ENCODE measurements around the gene CMIP.

The CMIP gene

DNA sequence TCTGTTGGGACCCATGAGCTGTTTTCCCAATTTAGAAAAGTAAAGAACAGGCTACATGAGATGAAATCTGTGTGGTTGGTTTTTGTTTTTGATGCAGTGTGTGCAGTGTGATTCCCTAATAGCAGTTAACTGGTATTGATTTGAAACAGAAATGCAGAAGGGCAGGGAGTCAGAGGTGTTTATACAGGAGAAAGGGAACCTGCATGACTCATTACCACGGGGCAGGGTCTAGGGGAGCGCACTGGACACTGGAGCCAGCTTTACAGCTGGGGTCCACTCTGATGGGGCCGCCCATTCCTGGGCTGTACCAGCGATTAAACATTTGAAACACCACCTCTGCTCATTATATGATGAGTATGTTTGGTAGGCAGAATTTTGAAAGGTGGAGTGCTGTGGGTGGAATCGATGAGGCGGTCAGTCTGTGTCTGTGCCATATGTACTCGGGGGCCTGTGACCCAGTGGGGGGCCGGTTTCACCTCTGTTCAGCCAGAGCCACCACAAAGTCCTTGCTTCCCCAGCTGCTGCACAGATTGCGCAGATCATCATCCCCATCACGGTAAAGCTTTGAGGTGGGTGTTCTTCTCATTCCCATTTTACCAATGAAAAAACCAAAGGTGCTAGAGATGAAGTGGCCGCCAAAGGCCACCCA, 142.5 kb downstream of the CMIP start:
- no peak for DNase-seq (ENCODE audit: low spot score)

DNA sequence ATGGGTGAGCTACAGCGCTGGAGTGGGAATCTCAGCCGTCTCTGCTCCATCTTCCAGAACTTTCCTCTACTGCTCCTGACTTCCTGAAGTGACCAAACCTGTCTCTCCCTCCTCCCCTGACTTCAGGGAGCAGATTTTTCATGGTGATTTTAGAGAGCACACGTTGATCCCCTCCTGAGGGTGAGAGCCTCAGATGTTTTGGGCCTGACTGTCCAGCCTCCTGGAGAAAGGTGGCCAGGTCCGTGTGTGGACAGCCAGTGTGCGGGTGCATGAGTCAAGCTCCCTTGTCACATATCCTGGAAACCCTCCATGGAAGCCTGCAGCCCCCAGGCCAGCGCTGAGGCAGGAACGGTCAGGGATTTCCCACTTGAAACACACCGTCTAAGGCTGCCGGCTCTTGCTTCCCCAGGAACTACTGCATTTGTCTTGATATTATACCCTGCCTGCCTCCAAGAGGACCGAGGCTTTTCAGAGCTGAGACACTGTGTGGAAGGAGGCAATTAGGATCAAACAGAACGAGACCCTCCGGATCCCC, 143.1 kb downstream of the CMIP start:
- no peak for DNase-seq (ENCODE audit: low spot score)

DNA sequence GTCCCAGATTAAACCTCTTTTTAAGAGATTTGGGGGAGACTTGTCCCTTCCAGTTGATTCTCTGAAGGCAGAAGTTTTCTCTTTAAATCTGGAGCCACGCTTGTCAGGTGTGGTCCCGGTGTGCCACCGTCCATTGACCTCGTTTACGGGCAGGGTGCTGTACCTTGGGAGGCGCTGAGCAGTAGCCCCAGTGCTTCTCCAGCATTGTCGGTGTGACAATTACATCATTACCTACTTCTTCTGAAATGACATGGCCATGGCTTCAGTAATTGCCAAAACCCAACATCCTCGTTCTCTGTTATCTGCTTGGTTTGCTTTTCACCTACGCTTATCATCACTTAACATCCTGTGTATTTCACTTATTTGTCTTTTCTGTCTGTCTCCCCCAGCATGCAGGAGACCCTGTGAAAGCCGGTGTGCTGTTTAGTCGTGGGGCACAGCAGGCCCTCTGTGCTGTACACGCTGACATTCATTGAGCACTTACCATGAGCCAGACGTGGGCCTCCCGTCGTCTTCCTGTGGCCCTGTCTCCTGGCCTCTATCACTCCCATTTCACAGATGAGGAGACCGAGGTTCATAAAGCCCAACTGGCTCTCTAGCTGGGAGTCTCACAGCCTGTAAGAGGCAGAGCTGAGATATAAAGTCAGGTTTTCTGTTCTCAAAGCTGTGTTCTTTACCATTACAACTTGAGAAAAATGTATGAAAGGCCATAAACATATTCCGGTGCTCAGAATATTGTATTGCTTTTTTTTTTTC, 143.9 kb downstream of the CMIP start:
- DNase-seq (ENCODE audit: low spot score): no peak

DNA sequence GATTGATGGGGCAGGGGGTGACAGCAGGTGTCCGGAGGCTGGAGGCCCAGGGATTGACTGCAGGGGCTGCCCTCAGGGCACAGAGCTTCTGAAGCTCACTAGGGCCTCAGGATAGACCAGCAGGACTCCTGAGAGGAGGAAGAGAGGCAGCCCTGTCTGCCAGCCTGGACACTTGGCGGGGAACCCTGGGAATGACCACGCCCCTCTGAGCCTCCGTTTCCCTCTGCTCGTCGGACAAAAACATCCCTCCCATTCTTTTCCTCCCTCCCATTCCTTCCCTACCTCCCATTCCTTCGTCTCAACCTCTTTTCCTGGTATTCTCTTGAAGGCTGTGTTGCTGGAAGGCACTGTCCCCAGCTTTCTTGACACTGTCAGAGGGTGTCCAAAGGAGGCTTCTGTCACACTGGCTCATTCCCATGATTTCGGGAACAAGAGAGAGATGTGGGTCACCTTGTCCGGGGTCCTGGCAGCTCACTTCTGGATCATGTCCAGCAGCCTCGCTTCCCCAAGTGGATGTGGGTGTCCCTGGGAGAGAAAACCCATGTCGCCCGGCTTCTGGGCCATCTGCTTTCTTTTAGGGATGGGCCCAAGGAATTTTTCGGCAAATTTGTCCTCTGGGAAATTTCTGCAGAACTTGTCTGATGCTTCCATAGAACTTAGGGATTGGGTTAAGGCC, 145.5 kb downstream of the CMIP start:
- DNase-seq (ENCODE audit: low spot score): no peak

- no peak for DNase-seq (ENCODE audit: low spot score)
Measured at GRCh38 chr16:81590714-81591544, 146.3 kb downstream of the CMIP start.

GRCh38 chr16:81591545-81591870, 146.9 kb downstream of the CMIP start:
- DNase-seq (ENCODE audit: low spot score): no peak

- no peak for DNase-seq (ENCODE audit: low spot score)
Measured at GRCh38 chr16:81592353-81592866, 147.8 kb downstream of the CMIP start.

GRCh38 chr16:81593481-81593880, 148.9 kb downstream of the CMIP start:
- no peak for DNase-seq (ENCODE audit: low spot score)

DNA sequence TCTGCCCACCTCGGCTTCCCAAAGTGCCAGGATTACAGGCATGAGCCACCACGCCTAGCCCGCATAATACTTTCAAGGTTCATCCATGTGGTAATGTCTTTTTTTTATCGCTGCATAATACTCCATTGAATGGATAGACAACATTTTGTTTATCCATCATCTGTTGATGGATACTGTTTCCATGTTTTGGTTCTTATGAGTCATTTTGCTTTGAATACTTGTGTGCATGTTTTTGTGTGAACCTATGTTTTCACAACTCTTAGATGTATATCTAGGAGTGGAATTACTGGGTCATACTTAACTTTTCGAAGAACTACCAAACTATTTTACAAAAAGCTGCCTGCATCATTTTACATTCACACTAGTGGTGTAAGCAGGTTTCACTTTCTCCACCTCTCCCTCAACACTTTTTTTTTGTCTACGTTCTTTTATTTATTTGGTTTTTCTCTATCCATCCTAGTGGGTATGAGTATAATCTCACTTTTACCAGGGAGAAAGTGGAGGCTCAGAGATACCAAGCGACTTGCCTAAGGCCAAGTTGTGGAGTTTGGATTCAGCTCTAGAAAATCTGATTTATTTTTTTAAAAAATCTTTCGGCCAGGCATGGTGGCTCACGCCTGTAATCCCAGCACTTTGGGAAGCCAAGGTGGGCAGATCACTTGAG, 151.2 kb downstream of the CMIP start:
- no peak for DNase-seq (ENCODE audit: low spot score)

DNA sequence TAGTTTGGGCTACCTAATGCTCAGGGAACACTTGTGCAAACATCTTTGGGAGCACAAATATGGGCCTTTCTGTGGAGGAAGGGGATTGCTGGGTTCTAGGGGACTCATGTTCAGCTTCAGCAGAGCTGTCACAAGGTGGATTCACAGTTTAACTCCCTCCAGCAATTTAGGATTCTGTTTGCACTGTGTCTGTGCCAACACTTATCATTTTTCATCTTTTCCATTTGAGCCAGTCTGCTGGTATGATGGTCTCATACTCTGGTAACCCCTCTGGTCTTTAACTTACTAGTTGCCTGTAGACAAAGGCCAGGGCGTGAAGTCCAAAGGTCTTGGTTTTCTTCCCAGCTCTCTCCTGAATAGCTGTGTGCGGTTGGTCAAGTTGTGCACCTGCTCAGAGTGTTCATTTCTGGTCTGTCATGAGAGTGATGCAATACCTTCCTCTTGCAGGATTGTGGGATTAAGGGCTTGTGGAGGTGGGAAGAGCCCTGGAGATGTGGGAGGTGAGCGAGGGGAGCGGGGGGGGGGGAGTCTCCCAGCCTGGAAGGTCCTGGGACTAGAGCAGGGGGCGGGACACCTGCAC, 152.6 kb downstream of the CMIP start:
- peak; percentile 70 for DNase-seq (ENCODE audit: low spot score)

GRCh38 chr16:81598083-81598482, 153.5 kb downstream of the CMIP start:
- DNase-seq (ENCODE audit: low spot score): no peak

- DNase-seq (ENCODE audit: low spot score): no peak
Measured at GRCh38 chr16:81599034-81599744, 154.6 kb downstream of the CMIP start.

GRCh38 chr16:81600275-81600674, 155.7 kb downstream of the CMIP start:
- DNase-seq (ENCODE audit: low spot score): no peak

GRCh38 chr16:81601008-81601428, 156.4 kb downstream of the CMIP start:
- DNase-seq (ENCODE audit: low spot score): no peak

DNA sequence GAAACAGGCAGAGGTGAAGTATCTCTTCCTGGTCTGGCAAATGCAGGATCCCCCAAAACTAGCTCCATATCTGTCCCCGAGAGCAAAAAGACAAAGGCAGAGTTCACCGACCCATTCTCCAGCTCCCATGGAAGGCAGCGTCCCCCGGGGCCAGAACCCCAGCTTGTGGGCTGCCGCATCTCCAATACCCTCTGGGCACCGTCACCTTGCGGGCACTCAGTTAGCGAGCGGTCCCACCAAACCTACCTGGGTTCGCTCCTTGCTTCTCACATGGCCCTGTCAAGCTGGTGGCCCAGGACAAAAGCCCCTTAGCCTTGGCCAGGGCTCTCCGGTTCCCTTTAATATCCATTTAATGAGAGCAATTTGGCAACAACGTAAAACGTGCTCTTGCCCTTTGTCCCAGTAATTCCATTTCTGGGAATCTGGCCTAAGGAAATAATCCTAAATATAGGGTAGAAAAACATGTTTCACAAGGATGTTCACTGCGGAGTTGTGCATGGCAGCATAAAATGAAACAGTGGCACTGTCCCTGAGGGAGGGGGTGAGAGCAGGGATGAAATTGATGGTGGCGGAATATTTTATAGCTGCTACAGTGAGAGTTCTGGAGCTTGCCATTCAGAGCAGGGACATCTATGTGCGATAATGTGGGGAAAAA, 157.1 kb downstream of the CMIP start:
- DNase-seq (ENCODE audit: low spot score): no peak

DNA sequence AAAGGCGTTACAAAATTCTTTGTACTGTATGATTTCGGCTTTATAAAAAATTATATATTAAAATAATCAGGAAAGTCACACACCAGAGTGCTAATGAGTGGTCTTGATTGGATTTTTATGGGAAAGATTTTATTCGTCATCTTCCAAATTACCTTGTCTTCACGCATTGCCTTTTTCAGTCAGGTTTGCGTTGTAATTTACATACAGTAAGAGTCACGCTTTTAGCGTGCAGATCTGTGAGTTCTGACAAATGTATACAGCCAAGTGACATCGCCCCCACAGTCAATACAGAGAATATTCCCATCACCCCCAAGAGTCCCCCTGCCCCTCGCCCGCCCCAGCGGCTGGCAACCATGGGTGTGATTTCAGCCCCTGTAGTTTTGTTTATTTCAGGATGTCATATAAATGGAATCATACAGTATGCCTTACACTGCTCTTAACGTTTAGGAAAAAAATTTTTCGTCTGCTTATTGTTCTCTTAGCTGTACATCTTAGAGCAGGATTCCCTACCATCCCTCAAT, 157.7 kb downstream of the CMIP start:
- DNase-seq (ENCODE audit: low spot score): no peak

DNA sequence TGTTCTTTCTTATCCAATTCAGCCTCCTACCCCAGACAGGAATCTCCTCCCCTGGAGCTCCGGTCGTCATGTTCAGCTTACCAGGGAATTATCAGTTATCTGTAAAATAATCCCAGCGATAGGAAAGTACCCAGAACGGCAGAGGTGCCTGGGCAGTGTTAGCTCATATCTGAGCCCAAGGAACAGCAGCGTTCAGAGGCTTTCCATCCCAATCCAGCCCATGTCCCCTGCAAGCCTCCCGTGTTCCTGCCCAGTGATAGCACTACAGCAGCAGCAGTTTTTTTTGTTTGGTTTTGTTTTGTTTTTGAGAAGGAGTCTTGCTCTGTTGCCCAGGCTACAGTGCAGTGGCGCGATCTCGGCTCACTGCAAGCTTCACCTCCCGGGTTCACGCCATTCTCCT, 158.2 kb downstream of the CMIP start:
- DNase-seq (ENCODE audit: low spot score): no peak

DNA sequence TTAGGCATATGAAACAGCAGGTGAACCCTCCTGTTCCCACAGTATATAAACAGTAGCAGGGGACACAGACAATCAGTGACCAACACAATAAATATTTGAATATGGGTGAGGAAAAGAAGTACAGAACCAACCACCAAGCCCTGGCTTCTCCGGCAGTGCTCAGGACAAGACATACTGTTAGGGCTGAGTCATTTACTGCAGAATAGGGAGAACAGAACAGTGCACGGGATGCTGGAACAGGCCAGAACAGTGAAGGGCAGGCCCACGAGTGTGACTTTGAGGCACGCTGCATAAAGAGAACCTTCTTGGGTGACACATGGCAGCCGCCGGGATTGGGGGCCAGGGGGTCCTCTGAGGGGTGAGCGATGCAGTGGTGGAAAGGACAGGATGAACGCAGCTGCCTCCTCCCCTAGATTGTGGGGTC, 160.4 kb downstream of the CMIP start:
- DNase-seq (ENCODE audit: low spot score): no peak

- no peak for DNase-seq (ENCODE audit: low spot score)
Measured at GRCh38 chr16:81606039-81606438, 161.4 kb downstream of the CMIP start.

GRCh38 chr16:81607006-81607405, 162.4 kb downstream of the CMIP start:
- no peak for DNase-seq (ENCODE audit: low spot score)

All from HuH-7.5 (cell line).